GM12874 (cell line): ENCODE data around the gene DNA2.

Source experiments
- TF ChIP-seq, protein P1 (sequence below): IDR thresholded peaks from 2 replicates; pipeline ENCODE4 v1.5.1; 2011; ENCODE audit warnings: low read depth, mild to moderate bottlenecking, control low read depth, low read length, moderate library complexity; ENCODE audit not compliant: insufficient read depth

The DNA2 gene, protein sequence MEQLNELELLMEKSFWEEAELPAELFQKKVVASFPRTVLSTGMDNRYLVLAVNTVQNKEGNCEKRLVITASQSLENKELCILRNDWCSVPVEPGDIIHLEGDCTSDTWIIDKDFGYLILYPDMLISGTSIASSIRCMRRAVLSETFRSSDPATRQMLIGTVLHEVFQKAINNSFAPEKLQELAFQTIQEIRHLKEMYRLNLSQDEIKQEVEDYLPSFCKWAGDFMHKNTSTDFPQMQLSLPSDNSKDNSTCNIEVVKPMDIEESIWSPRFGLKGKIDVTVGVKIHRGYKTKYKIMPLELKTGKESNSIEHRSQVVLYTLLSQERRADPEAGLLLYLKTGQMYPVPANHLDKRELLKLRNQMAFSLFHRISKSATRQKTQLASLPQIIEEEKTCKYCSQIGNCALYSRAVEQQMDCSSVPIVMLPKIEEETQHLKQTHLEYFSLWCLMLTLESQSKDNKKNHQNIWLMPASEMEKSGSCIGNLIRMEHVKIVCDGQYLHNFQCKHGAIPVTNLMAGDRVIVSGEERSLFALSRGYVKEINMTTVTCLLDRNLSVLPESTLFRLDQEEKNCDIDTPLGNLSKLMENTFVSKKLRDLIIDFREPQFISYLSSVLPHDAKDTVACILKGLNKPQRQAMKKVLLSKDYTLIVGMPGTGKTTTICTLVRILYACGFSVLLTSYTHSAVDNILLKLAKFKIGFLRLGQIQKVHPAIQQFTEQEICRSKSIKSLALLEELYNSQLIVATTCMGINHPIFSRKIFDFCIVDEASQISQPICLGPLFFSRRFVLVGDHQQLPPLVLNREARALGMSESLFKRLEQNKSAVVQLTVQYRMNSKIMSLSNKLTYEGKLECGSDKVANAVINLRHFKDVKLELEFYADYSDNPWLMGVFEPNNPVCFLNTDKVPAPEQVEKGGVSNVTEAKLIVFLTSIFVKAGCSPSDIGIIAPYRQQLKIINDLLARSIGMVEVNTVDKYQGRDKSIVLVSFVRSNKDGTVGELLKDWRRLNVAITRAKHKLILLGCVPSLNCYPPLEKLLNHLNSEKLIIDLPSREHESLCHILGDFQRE

DNA sequence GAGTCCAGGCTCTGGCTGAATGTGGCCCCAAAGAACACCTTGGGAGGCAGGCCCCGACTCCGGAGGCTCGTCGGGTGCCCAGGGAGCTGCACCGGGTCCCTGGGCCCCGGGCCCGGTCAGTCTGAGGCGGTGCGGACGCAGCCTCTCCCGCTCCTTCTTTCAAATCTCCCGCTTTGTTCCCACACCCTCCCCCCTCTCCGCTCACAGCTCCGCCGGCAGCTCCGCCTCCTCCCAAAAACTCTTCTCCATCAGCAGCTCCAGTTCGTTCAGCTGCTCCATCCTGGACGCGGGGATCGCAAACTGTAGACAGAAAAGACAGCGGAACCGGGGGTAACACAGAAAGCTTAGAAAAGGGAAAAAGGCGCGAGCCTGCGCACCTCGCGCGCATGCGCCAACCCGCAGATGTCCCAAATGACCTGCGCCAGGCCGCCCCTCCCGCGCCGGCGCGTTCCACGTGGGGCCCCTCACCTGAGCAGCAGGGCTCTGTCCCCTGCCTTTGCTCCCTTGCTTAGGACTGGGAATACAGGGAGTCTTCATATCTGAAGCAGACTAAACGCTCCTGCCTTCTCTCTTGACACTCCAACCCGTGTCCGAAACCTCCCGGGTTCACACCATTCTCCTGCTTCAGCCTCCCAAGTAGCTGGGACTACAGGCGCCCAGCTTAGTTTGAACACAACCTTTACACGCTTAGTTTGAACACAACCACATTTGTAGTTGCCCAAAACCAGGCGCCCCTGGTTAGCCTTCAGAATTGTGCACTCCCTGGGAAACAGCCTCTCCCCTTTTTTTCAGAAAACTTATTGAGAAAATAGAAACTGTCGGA, at the start of gene DNA2:
DNA2 (minus strand) TSS at position 388 of the 823 bp plus-strand sequence; CDS start at position 279, 109 bp downstream.
- TF ChIP-seq, protein P1, sequence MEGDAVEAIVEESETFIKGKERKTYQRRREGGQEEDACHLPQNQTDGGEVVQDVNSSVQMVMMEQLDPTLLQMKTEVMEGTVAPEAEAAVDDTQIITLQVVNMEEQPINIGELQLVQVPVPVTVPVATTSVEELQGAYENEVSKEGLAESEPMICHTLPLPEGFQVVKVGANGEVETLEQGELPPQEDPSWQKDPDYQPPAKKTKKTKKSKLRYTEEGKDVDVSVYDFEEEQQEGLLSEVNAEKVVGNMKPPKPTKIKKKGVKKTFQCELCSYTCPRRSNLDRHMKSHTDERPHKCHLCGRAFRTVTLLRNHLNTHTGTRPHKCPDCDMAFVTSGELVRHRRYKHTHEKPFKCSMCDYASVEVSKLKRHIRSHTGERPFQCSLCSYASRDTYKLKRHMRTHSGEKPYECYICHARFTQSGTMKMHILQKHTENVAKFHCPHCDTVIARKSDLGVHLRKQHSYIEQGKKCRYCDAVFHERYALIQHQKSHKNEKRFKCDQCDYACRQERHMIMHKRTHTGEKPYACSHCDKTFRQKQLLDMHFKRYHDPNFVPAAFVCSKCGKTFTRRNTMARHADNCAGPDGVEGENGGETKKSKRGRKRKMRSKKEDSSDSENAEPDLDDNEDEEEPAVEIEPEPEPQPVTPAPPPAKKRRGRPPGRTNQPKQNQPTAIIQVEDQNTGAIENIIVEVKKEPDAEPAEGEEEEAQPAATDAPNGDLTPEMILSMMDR, result no peak

- TF ChIP-seq, protein P1, result no peak
Measured at GRCh38 chr10:68517188-68517587, 45.4 kb upstream of the DNA2 start.

DNA sequence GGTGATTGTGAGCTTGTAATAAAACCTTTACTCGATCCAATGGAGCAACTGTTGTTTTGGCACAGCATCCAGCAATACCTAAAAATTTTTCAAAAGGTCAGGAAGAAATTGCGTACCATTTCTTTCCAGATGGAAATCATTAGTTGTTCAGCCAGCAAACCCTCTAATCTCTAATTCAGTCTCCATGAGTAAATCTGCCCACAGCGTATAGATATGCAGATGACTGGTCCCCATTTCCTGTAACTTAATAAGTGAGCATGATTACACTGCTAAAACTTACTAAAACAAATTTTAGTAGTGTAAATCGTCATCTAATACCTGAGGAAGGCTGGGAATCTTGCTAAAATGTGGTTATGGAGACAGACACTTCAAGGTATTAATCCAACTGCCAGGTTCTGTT, 45.0 kb upstream of the DNA2 start:
- TF ChIP-seq, protein P1, result no peak

- TF ChIP-seq, protein P1, result no peak
Measured at GRCh38 chr10:68508090-68508489, 36.3 kb upstream of the DNA2 start.

GRCh38 chr10:68506411-68506810, 34.6 kb upstream of the DNA2 start:
- TF ChIP-seq, protein P1, result no peak

- TF ChIP-seq, protein P1, result no peak
Measured at GRCh38 chr10:68502846-68503245, 31.1 kb upstream of the DNA2 start.
